Neuronal stem cell (in vitro differentiated cells): ENCODE data around the gene CPT1A.
A peak's percentile ranks its signal among the peaks of the same experiment; 100 is the strongest.

ENCODE experiments used
- DNase-seq: peaks from one replicate; pipeline ENCODE4 v3.0.0-alpha.2; 2013; ENCODE audit warnings: low spot score
- H2AFZ ChIP-seq: one replicate; pipeline ENCODE4 v1.6.1; 2013; ENCODE audit warnings: mild to moderate bottlenecking, low read length, inconsistent platforms
- H2AK5ac ChIP-seq: 2 replicates; pipeline ENCODE4 v1.6.1; 2013; ENCODE audit warnings: low read depth, mild to moderate bottlenecking, inconsistent platforms, low read length, moderate library complexity, mixed read lengths
- H2BK120ac ChIP-seq: 2 replicates; pipeline ENCODE4 v1.6.1; 2013; ENCODE audit warnings: low read depth, mild to moderate bottlenecking, inconsistent platforms, low read length, moderate library complexity, mixed read lengths
- H2BK12ac ChIP-seq: one replicate; pipeline ENCODE4 v1.6.1; 2013; ENCODE audit warnings: low read length, inconsistent platforms
- H2BK15ac ChIP-seq: 2 replicates; pipeline ENCODE4 v1.6.1; 2013; ENCODE audit warnings: mild to moderate bottlenecking, low read length, inconsistent platforms, mixed read lengths
- H2BK5ac ChIP-seq: one replicate; pipeline ENCODE4 v1.6.1; 2013; ENCODE audit warnings: inconsistent platforms, mild to moderate bottlenecking, low read length, moderate library complexity
- H3K14ac ChIP-seq: one replicate; pipeline ENCODE4 v1.6.1; 2013; ENCODE audit warnings: low read length, inconsistent platforms
- H3K18ac ChIP-seq: 2 replicates; pipeline ENCODE4 v1.6.1; 2013; ENCODE audit warnings: low read length, inconsistent platforms
- H3K23ac ChIP-seq: 2 replicates; pipeline ENCODE4 v1.6.1; 2013; ENCODE audit warnings: low read depth, mild to moderate bottlenecking, mixed read lengths, low read length, inconsistent platforms; ENCODE audit not compliant: poor library complexity
- H3K27ac ChIP-seq: replicated peaks from 3 replicates; pipeline ENCODE4 v1.5.1; 2013; ENCODE audit warnings: low read length, inconsistent platforms
- H3K27me3 ChIP-seq, 3 experiments: 2 replicates each; pipeline ENCODE4 v1.6.1; 2013; ENCODE audit warnings: low read length in 3 of 3, mild to moderate bottlenecking in 2 of 3, inconsistent platforms in 1 of 3, low read depth in 1 of 3, mixed read lengths in 1 of 3, moderate library complexity in 1 of 3; ENCODE audit not compliant: control insufficient read depth in 3 of 3, insufficient read depth in 3 of 3
- H3K36me3 ChIP-seq, 2 donors: replicated peaks in 1 of 2; 2 replicates each; pipeline ENCODE4 v1.6.1; 2013; ENCODE audit warnings: low read length in 2 of 2; ENCODE audit not compliant: control insufficient read depth in 2 of 2, insufficient read depth in 2 of 2
- H3K4ac ChIP-seq: 2 replicates; pipeline ENCODE4 v1.6.1; 2013; ENCODE audit warnings: inconsistent platforms, mild to moderate bottlenecking, low read length, moderate library complexity
- H3K4me1 ChIP-seq, 2 donors: 1 replicate in 1 of 2; 2 replicates in 1 of 2; pipeline ENCODE4 v1.6.1; 2013; ENCODE audit warnings: low read length in 2 of 2, low read depth in 1 of 2; ENCODE audit not compliant: control insufficient read depth in 2 of 2, insufficient read depth in 1 of 2
- H3K4me2 ChIP-seq: one replicate; pipeline ENCODE4 v1.6.1; 2013; ENCODE audit warnings: mild to moderate bottlenecking, low read length, inconsistent platforms; ENCODE audit not compliant: insufficient read depth, poor library complexity, severe bottlenecking
- H3K4me3 ChIP-seq, 2 donors: 2 replicates each; pipeline ENCODE4 v1.5.1; 2013; ENCODE audit warnings: low read length in 2 of 2, mild to moderate bottlenecking in 2 of 2, inconsistent platforms in 1 of 2, moderate library complexity in 1 of 2
- H3K79me1 ChIP-seq: one replicate; pipeline ENCODE4 v1.6.1; 2013; ENCODE audit warnings: low read depth, mild to moderate bottlenecking, inconsistent platforms, low read length, moderate library complexity
- H3K9ac ChIP-seq: one replicate; pipeline ENCODE4 v1.6.1; 2013; ENCODE audit warnings: mild to moderate bottlenecking, low read depth, low read length, inconsistent platforms; ENCODE audit not compliant: poor library complexity
- H3K9me3 ChIP-seq, 2 donors: replicated peaks in 1 of 2; 2 replicates each; pipeline versions ENCODE3 to v1.6.1; 2013; ENCODE audit warnings: low read length in 2 of 2, mild to moderate bottlenecking in 2 of 2, inconsistent platforms in 1 of 2, low read depth in 1 of 2, mixed read lengths in 1 of 2, moderate library complexity in 1 of 2; ENCODE audit not compliant: control insufficient read depth in 2 of 2, insufficient read depth in 1 of 2
- H4K8ac ChIP-seq: one replicate; pipeline ENCODE4 v1.6.1; 2013; ENCODE audit warnings: low read depth, mild to moderate bottlenecking, inconsistent platforms, low read length, moderate library complexity
- H4K91ac ChIP-seq: one replicate; pipeline ENCODE4 v1.6.1; 2013; ENCODE audit warnings: low read length, low read depth, mild to moderate bottlenecking, inconsistent platforms; ENCODE audit not compliant: poor library complexity
- WGBS, 2 donors: extraction: QIAGEN DNeasy Blood & Tissue Kit; methylation state at CpG; one replicate each; pipeline ENCODE4 v1.1.7; 2013; ENCODE audit warnings: missing lambda C conversion rate in 2 of 2, mixed read lengths in 1 of 2; ENCODE audit not compliant: insufficient read length in 2 of 2, insufficient replicate concordance in 1 of 2; ENCODE audit errors: extremely low coverage in 2 of 2; 5-methylcytosine and 5-hydroxymethylcytosine counted together

Gene CPT1A

DNA sequence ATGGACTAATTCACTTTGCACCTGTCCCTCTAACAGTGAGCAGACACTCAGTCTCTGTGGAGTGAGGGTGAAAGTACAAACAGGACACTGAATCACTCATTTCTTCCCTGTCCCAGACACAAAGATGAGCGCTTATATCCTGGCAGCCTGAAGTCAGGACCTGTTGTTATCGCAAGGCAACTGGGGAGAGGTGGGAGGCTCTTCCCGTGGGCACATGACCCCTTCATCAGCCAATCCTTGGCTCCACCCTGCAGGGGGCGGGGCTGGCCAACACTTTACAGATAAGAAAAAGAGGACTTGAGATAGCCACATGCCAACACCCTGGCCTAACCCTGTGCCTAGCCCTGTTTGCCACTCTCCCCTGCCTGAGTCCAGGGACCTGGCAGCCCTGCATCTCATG is 60.9 kb downstream of the CPT1A start:
- no peak for DNase-seq
- no CpG with 5 or more reads among the region's 4 CpGs for WGBS, 2 donors

DNA sequence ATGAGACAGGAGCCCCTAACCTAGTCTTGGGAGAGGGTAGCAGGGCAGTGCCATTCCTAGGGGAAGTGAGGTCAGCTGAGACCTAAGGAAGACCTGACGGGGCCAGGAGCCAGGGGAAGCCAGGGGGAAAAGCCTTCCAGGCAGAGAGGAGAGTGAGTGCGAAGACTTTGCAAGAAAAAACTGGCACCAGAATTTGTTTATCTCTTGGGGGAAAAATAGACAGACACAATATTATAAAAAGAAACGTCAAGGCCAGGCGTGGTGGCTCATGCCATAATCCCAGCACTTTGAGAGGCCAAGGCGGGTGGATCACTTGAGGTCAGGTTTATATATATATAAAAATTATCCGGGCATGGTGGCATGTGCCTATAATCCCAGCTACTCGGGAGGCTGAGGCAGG is 63.5 kb downstream of the CPT1A start:
- peaks cover 0 to 2% of the 10 kb centered on the region in 2 donors for H3K4me1 ChIP-seq
- no peak overlapping the region for H3K9ac ChIP-seq
- no peak overlapping the region for H3K4me3 ChIP-seq
- no peak overlapping the region for H3K4me2 ChIP-seq
- no peak overlapping the region for H2AK5ac ChIP-seq
- H4K91ac ChIP-seq: no peak overlapping the region
- H3K14ac ChIP-seq: no peak overlapping the region
- no peak overlapping the region for H2BK12ac ChIP-seq
- no peaks in the 10 kb centered on the region for H3K79me1 ChIP-seq
- H3K18ac ChIP-seq: no peak overlapping the region
- DNase-seq: no peak
- H4K8ac ChIP-seq: no peak overlapping the region
- no peak overlapping the region for H2BK120ac ChIP-seq
- H2BK15ac ChIP-seq: no peak overlapping the region
- no CpG with 5 or more reads among the region's 7 CpGs for WGBS, 2 donors
- no peaks in the 10 kb centered on the region for H3K9me3 ChIP-seq
- no peak overlapping the region for H3K27ac ChIP-seq
- H3K27me3 ChIP-seq: no peaks in the 10 kb centered on the region
- H2BK5ac ChIP-seq: no peak overlapping the region
- H3K4ac ChIP-seq: no peak overlapping the region
- no peak overlapping the region for H2AFZ ChIP-seq
- H3K23ac ChIP-seq: no peak overlapping the region
- no peaks in the 10 kb centered on the region for H3K36me3 ChIP-seq

More for the DNA sequence above, 60.9 kb downstream of the CPT1A start:
- Histone ChIP-seq H3K36me3 (no peaks in the 10 kb centered on the region), H3K23ac (no peak overlapping the region), H3K14ac (no peak overlapping the region), H3K27me3 (no peaks in the 10 kb centered on the region), H2AK5ac (no peak overlapping the region), H2BK12ac (no peak overlapping the region), H3K4me3 (no peak overlapping the region), H3K9me3 (no peaks in the 10 kb centered on the region), H3K9ac (no peak overlapping the region), H4K91ac (no peak overlapping the region), H2BK120ac (no peak overlapping the region), H2BK5ac (no peak overlapping the region), H3K4me1 (peaks cover 0 to 2% of the 10 kb centered on the region in 2 donors), H3K4ac (no peak overlapping the region), H2AFZ (peak overlapping the region; percentile 58), H3K27ac (no peak overlapping the region), H3K79me1 (no peaks in the 10 kb centered on the region), H4K8ac (no peak overlapping the region), H3K18ac (no peak overlapping the region), H2BK15ac (no peak overlapping the region), H3K4me2 (no peak overlapping the region)

DNA sequence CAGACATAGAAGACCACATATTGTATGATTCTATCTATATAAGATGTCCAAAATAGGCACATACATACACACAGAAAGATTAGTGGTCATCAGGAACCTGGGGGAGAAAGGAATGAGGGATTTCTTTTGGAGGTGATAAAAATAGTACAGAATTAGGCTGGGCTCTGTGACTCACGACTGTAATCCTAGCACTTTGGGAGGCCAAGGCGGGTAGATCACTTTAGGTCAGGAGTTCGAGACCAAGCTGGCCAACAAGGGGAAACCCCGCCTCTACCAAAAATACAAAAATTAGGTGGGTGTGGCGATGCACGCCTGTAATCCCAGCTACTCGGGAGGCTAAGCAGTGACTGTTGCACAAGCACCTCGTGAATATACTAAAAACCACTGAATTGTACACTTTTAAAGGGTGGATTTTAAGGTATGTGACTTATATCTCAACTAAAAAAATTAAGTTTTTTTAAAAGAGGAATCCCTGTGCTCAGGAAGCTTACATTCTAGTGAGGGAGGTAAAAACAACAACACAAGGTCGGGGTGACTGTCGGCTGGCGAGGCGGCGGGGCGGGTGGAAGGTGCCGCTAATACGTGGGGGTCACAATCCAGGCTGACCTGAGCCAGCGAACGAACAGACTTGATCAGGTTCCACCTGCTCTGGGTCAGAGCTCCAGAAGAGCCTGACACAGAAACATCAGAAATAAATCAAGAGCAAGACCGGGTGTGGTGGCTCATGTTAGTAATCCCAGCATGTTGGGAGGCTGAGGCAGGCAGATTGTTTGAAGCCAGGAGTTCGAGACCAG is 65.1 kb downstream of the CPT1A start:
- WGBS, 2 donors: no CpG with 5 or more reads among the region's 20 CpGs

DNA sequence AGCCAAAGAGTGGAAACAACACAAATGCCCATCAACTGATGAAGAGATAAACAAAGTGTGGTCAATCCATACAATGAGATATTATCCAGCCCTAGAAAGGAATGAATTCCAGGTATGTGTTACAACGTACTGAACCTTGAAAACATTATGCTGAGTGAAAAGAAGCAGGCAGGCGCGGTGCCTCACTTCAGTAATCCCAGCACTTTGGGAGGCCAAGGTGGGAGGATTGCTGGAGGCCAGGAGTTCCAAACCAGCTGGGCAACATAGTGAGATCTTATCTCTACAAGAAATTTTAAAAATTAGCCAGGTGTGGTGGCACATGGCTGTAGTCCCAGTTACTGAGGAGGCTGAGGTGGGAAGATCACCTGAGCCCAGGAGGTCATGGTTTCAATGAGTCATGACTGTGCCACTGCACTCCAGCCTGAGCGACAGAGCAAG is 65.7 kb downstream of the CPT1A start:
- Histone ChIP-seq H3K4me3 (no peak overlapping the region), H3K4me2 (no peak overlapping the region), H3K23ac (no peak overlapping the region), H2BK12ac (no peak overlapping the region), H3K9me3 (no peaks in the 10 kb centered on the region), H3K14ac (no peak overlapping the region), H2BK5ac (no peak overlapping the region), H2BK120ac (no peak overlapping the region), H3K9ac (no peak overlapping the region), H3K27ac (no peak overlapping the region), H3K79me1 (no peaks in the 10 kb centered on the region), H4K91ac (no peak overlapping the region), H4K8ac (no peak overlapping the region), H2AFZ (no peak overlapping the region), H2BK15ac (no peak overlapping the region), H3K4me1 (peaks cover 0 to 2% of the 10 kb centered on the region in 2 donors), H3K4ac (no peak overlapping the region), H2AK5ac (no peak overlapping the region), H3K18ac (no peak overlapping the region), H3K27me3 (no peaks in the 10 kb centered on the region), H3K36me3 (no peaks in the 10 kb centered on the region)
- no CpG with 5 or more reads among the region's 4 CpGs for WGBS, 2 donors
- DNase-seq: no peak

More for the DNA sequence above, 65.1 kb downstream of the CPT1A start:
- Histone ChIP-seq H2AFZ (no peak overlapping the region), H3K9ac (no peak overlapping the region), H3K18ac (no peak overlapping the region), H2BK5ac (no peak overlapping the region), H3K4me1 (peaks cover 0 to 2% of the 10 kb centered on the region in 2 donors), H2BK120ac (no peak overlapping the region), H3K36me3 (no peaks in the 10 kb centered on the region), H3K27me3 (no peaks in the 10 kb centered on the region), H4K91ac (no peak overlapping the region), H3K27ac (no peak overlapping the region), H3K79me1 (no peaks in the 10 kb centered on the region), H2BK12ac (no peak overlapping the region), H3K4me3 (no peak overlapping the region), H2AK5ac (no peak overlapping the region), H3K4me2 (no peak overlapping the region), H3K23ac (no peak overlapping the region), H3K4ac (no peak overlapping the region), H2BK15ac (no peak overlapping the region), H3K9me3 (no peaks in the 10 kb centered on the region), H3K14ac (no peak overlapping the region), H4K8ac (no peak overlapping the region)
- DNase-seq: no peak
